H1 (cell line): ENCODE measurements around the gene SLC26A11.

Source experiments
- POLR2A ChIP-seq, 2 experiments: IDR thresholded peaks; 1 replicate in 1 of 2; 2 replicates in 1 of 2; pipeline ENCODE4 v1.6.1; 2011; ENCODE audit warnings: low read depth in 2 of 2, low read length in 2 of 2, mild to moderate bottlenecking in 2 of 2; ENCODE audit errors: control extremely low read depth in 1 of 2
- POLR2AphosphoS5 ChIP-seq: IDR thresholded peaks from 2 replicates; pipeline ENCODE4 v1.6.1; 2011; ENCODE audit warnings: low read depth, low read length
- ZNF274 ChIP-seq: IDR thresholded peaks from 2 replicates; pipeline ENCODE4 v1.7.0; 2012; ENCODE audit warnings: low read length, borderline replicate concordance; ENCODE audit errors: extremely low read depth
- TF ChIP-seq, protein P1 (sequence below), 3 experiments: IDR thresholded peaks; 1 replicate in 2 of 3; 2 replicates in 1 of 3; pipeline versions ENCODE4 v1.5.1 to v1.6.1; 2011; ENCODE audit warnings: low read length in 3 of 3, mild to moderate bottlenecking in 3 of 3, inconsistent platforms in 2 of 3, low read depth in 1 of 3, moderate library complexity in 1 of 3; ENCODE audit not compliant: insufficient read depth in 1 of 3; ENCODE audit errors: control extremely low read depth in 1 of 3

DNA sequence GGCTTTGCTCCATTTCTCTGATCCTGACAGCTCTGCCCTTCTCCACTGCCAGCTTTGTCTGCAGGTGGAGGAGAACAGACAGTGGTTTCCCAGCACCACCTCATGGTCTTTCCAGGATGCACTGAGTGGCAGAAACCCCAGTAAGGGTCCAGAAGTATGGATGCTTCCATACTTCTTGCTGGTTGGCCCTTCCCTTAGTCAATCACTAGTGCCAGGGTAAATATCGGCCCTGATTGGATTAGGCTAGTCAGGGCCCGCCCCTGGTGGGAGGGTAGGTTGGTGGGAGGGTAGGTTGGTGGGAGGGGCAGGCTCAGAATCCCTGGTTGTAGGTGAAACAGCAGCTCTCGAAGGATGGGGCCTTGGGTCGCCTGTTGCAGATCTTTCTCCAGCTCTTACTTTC lies 50.6 kb downstream of the SLC26A11 start:
- TF ChIP-seq POLR2A (IDR thresholded peaks at IDR 0.05; ENCODE audit: control extremely low read depth in 1 of 2, low read depth in 2 of 2, low read length in 2 of 2), result no peak
- TF ChIP-seq, protein P1, sequence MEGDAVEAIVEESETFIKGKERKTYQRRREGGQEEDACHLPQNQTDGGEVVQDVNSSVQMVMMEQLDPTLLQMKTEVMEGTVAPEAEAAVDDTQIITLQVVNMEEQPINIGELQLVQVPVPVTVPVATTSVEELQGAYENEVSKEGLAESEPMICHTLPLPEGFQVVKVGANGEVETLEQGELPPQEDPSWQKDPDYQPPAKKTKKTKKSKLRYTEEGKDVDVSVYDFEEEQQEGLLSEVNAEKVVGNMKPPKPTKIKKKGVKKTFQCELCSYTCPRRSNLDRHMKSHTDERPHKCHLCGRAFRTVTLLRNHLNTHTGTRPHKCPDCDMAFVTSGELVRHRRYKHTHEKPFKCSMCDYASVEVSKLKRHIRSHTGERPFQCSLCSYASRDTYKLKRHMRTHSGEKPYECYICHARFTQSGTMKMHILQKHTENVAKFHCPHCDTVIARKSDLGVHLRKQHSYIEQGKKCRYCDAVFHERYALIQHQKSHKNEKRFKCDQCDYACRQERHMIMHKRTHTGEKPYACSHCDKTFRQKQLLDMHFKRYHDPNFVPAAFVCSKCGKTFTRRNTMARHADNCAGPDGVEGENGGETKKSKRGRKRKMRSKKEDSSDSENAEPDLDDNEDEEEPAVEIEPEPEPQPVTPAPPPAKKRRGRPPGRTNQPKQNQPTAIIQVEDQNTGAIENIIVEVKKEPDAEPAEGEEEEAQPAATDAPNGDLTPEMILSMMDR (IDR thresholded peaks at IDR 0.05; ENCODE audit: control extremely low read depth in 1 of 3, insufficient read depth in 1 of 3, low read depth in 1 of 3, low read length in 3 of 3), result no peak
- TF ChIP-seq POLR2AphosphoS5, result no peak
- TF ChIP-seq ZNF274, result no peak
